Calu3 (cell line): ENCODE data around the gene FGF14. TPM values are rescaled to one million over a fixed set of nuclear protein-coding genes. Genes with fewer than 3 reads are reported as not detected.

Experiments used
- BruUV-seq: library from RNA; stranded (reverse); fragments of 400-500 nt; replicated peaks from 2 replicates; lab custom pipeline; 2021; lab: Mats Ljungman, UMichigan
- CTCF ChIA-PET: fragments of 300-600 bp; sonication (Branson Sonifier 250); formaldehyde crosslinking; loops from one replicate; lab custom pipeline; 2022; ENCODE audit warnings: antibody characterized with exemption; lab: Charles Lee
- DNase-seq: peaks from one replicate; pipeline ENCODE4 v3.0.0; 2022
- H3K27ac Mint-ChIP-seq: one replicate; pipeline ENCODE4 v1.8.0; 2022; ENCODE audit warnings: mixed read lengths; ENCODE audit not compliant: unreplicated experiment
- H3K27me3 Mint-ChIP-seq: one replicate; pipeline ENCODE4 v1.8.0; 2022; ENCODE audit warnings: mixed read lengths; ENCODE audit not compliant: unreplicated experiment
- H3K36me3 Mint-ChIP-seq: one replicate; pipeline ENCODE4 v1.8.0; 2022; ENCODE audit warnings: mild to moderate bottlenecking, moderate library complexity, mixed read lengths; ENCODE audit not compliant: insufficient read depth, unreplicated experiment
- H3K4me1 Mint-ChIP-seq: one replicate; pipeline ENCODE4 v1.8.0; 2022; ENCODE audit warnings: mild to moderate bottlenecking, low read depth, mixed read lengths; ENCODE audit not compliant: unreplicated experiment
- H3K4me3 Mint-ChIP-seq: one replicate; pipeline ENCODE4 v1.8.0; 2022; ENCODE audit warnings: mild to moderate bottlenecking, low read depth, moderate library complexity, mixed read lengths; ENCODE audit not compliant: unreplicated experiment
- H3K9me3 Mint-ChIP-seq: one replicate; pipeline ENCODE4 v1.8.0; 2022; ENCODE audit warnings: low read depth, mixed read lengths; ENCODE audit not compliant: unreplicated experiment
- CTCF ChIP-seq: fragments of 200-600 bp; IDR thresholded peaks from one replicate; pipeline ENCODE4 v1.8.0; 2022; ENCODE audit warnings: antibody characterized with exemption; ENCODE audit not compliant: unreplicated experiment
- intact Hi-C: fragments of 100-400 bp; cut with micrococcal nuclease; formaldehyde crosslinking; loops from one replicate; pipeline ENCODE4 v1.10.0; 2022; ENCODE audit not compliant: unreplicated experiment
- total RNA-seq: library from RNA; stranded (reverse); gene quantifications from 2 replicates; pipeline ENCODE4 v1.2.3, GENCODE V29; 2022

The FGF14 gene
- total RNA-seq, 1 experiment from 2014 or later: 0.21 TPM

- intact Hi-C loops: no loop called here
- peaks cover 9% of the 10 kb centered on the region for H3K27me3 Mint-ChIP-seq
- CTCF ChIA-PET: no interaction called here
These were observed 466.0 kb downstream of the FGF14 start for GRCh38 chr13:101935828-101936227.

GRCh38 chr13:101931186-101931585 is 470.7 kb downstream of the FGF14 start:
- H3K27me3 Mint-ChIP-seq: peaks cover 13% of the 10 kb centered on the region
- intact Hi-C loops: no loop called here
- no peaks in the 10 kb centered on the region for H3K4me1 Mint-ChIP-seq
- H3K27ac Mint-ChIP-seq: no peak overlapping the region
- no peak overlapping the region for H3K4me3 Mint-ChIP-seq
- no peak for DNase-seq
- CTCF ChIA-PET: no interaction called here
- H3K9me3 Mint-ChIP-seq: no peaks in the 10 kb centered on the region
- no TSS peak for BruUV-seq
- no peaks in the 10 kb centered on the region for H3K36me3 Mint-ChIP-seq
- TF ChIP-seq CTCF: no peak

More at GRCh38 chr13:101935828-101936227, 466.0 kb downstream of the FGF14 start:
- H3K4me3 Mint-ChIP-seq: no peak overlapping the region
- no peaks in the 10 kb centered on the region for H3K4me1 Mint-ChIP-seq
- no peak overlapping the region for H3K27ac Mint-ChIP-seq
- no peaks in the 10 kb centered on the region for H3K36me3 Mint-ChIP-seq
- TF ChIP-seq CTCF: no peak
- BruUV-seq: no TSS peak
- no peaks in the 10 kb centered on the region for H3K9me3 Mint-ChIP-seq
- no peak for DNase-seq

- DNase-seq: no peak
- intact Hi-C loops: no loop called here
- CTCF ChIA-PET: no interaction called here
These were observed 471.5 kb downstream of the FGF14 start for GRCh38 chr13:101930331-101930730.

GRCh38 chr13:101925731-101926130 is 476.1 kb downstream of the FGF14 start:
- H3K9me3 Mint-ChIP-seq: no peaks in the 10 kb centered on the region
- no TSS peak for BruUV-seq
- H3K27ac Mint-ChIP-seq: no peak overlapping the region
- CTCF ChIA-PET: no interaction called here
- H3K4me1 Mint-ChIP-seq: no peaks in the 10 kb centered on the region
- intact Hi-C loops: no loop called here
- H3K36me3 Mint-ChIP-seq: no peaks in the 10 kb centered on the region
- no peak for TF ChIP-seq CTCF
- H3K27me3 Mint-ChIP-seq: peaks cover 17% of the 10 kb centered on the region
- H3K4me3 Mint-ChIP-seq: no peak overlapping the region
- no peak for DNase-seq

More at GRCh38 chr13:101930331-101930730, 471.5 kb downstream of the FGF14 start:
- Mint-ChIP-seq H3K27ac (no peak overlapping the region), H3K9me3 (no peaks in the 10 kb centered on the region), H3K27me3 (peaks cover 13% of the 10 kb centered on the region), H3K36me3 (no peaks in the 10 kb centered on the region), H3K4me1 (no peaks in the 10 kb centered on the region), H3K4me3 (no peak overlapping the region)
- no peak for TF ChIP-seq CTCF
- no TSS peak for BruUV-seq
